Left cardiac atrium (tissue), 4 donors: ENCODE data around the gene MRPL10. TPM values are rescaled to one million over a fixed set of nuclear protein-coding genes. Genes with fewer than 3 reads are reported as not detected.

Experiments
- ATAC-seq, 2 donors: fragments of 200-7000 bp; cut with Tn5 transposase; one replicate each; pipeline ENCODE4 v1.9.1; 2020; ENCODE audit warnings: mild to moderate bottlenecking in 2 of 2, moderate library complexity in 2 of 2
- DNase-seq: peaks from one replicate; pipeline ENCODE4 v3.0.0-alpha.2; 2020
- intact Hi-C, 2 donors: fragments of 100-400 bp; cut with DNase I; formaldehyde crosslinking; loops; one replicate each; pipeline versions ENCODE4 v1.14.1 to v1.15.1; 2022 to 2023
- total RNA-seq, 2 donors: library from RNA; stranded (reverse); fragmentation: NEBNext Ultra II Directional; extraction: Animal tissue kit (Norgen Biotek cat#: 25700); gene quantifications; one replicate each; pipeline ENCODE4 v1.2.1, GENCODE V29; 2021
- donor health status: DM: no; HTN: yes; CAD: no.
- donor health status: DM: no; HTN: yes; CAD: no; lungs with severe emphysema.
- donor health status: DM: yes; HTN: yes; CAD: no.
- donor health status: Dilated cardiomyopathy.

Gene MRPL10
- total RNA-seq, 2 donors from 2014 or later = 33.9 to 38.8 TPM

GRCh38 chr17:47862621-47863440 is 31.5 kb upstream of the MRPL10 start:
- DNase-seq (no peak), ATAC-seq (peak in 1 of 2 donors; percentile 19)
- intact Hi-C loops = no loop called here

GRCh38 chr17:47860386-47860785 is 29.0 kb upstream of the MRPL10 start:
- no peak for DNase-seq
- no peak for ATAC-seq
- intact Hi-C loops = no loop called here

GRCh38 chr17:47857551-47858455 is 26.5 kb upstream of the MRPL10 start:
- ATAC-seq = no peak
- intact Hi-C loops = no loop called here
- DNase-seq = no peak

- DNase-seq = no peak
- intact Hi-C loops = no loop called here
- no peak for ATAC-seq
These were observed 25.5 kb upstream of the MRPL10 start for GRCh38 chr17:47856830-47857229.

GRCh38 chr17:47855737-47856136 is 24.4 kb upstream of the MRPL10 start:
- intact Hi-C loops = no loop called here
- ATAC-seq = no peak
- DNase-seq = no peak

GRCh38 chr17:47853616-47854015 is 22.3 kb upstream of the MRPL10 start:
- DNase-seq = no peak
- ATAC-seq = no peak
- intact Hi-C loops = no loop called here

- DNase-seq = no peak
- intact Hi-C loops = no loop called here
These were observed 21.0 kb upstream of the MRPL10 start for GRCh38 chr17:47852113-47852949.

GRCh38 chr17:47851764-47852112 is 20.4 kb upstream of the MRPL10 start:
- no peak for DNase-seq
- ATAC-seq = no peak
- intact Hi-C loops = no loop called here

More at GRCh38 chr17:47852113-47852949, 21.0 kb upstream of the MRPL10 start:
- ATAC-seq = no peak

- intact Hi-C loops = no loop called here
- DNase-seq (peak; percentile 73), ATAC-seq (peak; percentile 83 to 95)
These were observed 19.6 kb upstream of the MRPL10 start, which contains the start of gene SP6 for GRCh38 chr17:47850692-47851573. Gene SP6 (minus strand): TSS chr17:47851163. CDS start chr17:47848429, 2,734 bp downstream.

GRCh38 chr17:47850373-47850691 is 19.0 kb upstream of the MRPL10 start:
- ATAC-seq (peak in 1 of 2 donors; percentile 23), DNase-seq (no peak)
- intact Hi-C loops = no loop called here

- intact Hi-C loops = loop anchor here in 1 of 2 donors (10.0 kb wide), 1 partner anchor 97 kb away; the partner anchor contains the start of gene PNPO
- no peak for DNase-seq
- no peak for ATAC-seq
These were observed 16.8 kb upstream of the MRPL10 start for GRCh38 chr17:47848198-47848513.

GRCh38 chr17:47847341-47848197 is 16.2 kb upstream of the MRPL10 start:
- DNase-seq (no peak), ATAC-seq (no peak)
- intact Hi-C loops = loop anchor here in 1 of 2 donors (10.0 kb wide), 1 partner anchor 97 kb away; the partner anchor contains the start of gene PNPO

- DNase-seq (no peak), ATAC-seq (no peak)
- intact Hi-C loops = loop anchor here in 1 of 2 donors (10.0 kb wide), 1 partner anchor 98 kb away; the partner anchor contains the start of gene PNPO
These were observed 15.5 kb upstream of the MRPL10 start for GRCh38 chr17:47846716-47847340.

GRCh38 chr17:47845716-47846075 is 14.4 kb upstream of the MRPL10 start:
- intact Hi-C loops = loop anchor here (2.0 to 10.0 kb wide), 2 partner anchors 43 to 99 kb away; partner anchors contain the start of gene PNPO (in 1 of the 2)
- no peak for DNase-seq
- ATAC-seq = no peak

GRCh38 chr17:47844814-47845715 is 13.7 kb upstream of the MRPL10 start:
- DNase-seq = no peak
- ATAC-seq = no peak
- intact Hi-C loops = loop anchor here (2.0 to 10.0 kb wide), 3 partner anchors 44 to 102 kb away; partner anchors contain the start of gene PNPO (in 1 of the 2)

GRCh38 chr17:47844227-47844626 is 12.9 kb upstream of the MRPL10 start:
- intact Hi-C loops = loop anchor here (2.0 to 10.0 kb wide), 3 partner anchors 45 to 103 kb away; partner anchors contain the start of gene PNPO (in 1 of the 2)
- no peak for DNase-seq
- no peak for ATAC-seq
